Measurements from ENCODE around the gene ARID1A. TPM values are rescaled to one million over a fixed set of nuclear protein-coding genes. Genes with fewer than 3 reads are reported as not detected.
A peak's percentile ranks its signal among the peaks of the same experiment; 100 is the strongest.

Gene ARID1A
- total and polyA plus RNA-seq, 2 donors, result 31.8 to 40.6 TPM

DNA sequence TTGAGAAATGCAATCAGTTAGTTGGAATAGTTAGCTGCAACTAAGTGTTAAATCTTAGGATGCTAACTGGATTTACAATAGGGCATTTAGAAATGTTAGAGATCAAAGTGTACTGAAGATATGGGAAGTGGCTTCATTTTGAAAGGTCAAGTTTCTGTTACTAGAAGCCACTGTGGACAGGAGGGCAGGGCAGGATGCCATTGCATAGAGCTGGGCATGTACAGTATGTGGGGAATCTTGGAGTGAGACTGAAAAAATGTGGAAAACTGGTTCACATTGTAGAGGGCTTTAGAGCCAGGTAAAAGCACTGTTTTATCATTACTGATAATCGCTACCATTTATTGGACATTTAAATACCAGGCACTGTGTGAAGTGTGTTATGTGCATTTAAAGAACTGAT, 31.0 kb downstream of the ARID1A start:
- H3K36me3 ChIP-seq (ENCODE audit: insufficient read depth), result no peaks in the 10 kb centered on the region
- no peak overlapping the region for H3K4me3 ChIP-seq (ENCODE audit: low read depth, low read length)
- no peak overlapping the region for H3K27ac ChIP-seq (ENCODE audit: low read depth)
- peaks cover 2% of the 10 kb centered on the region for H3K4me1 ChIP-seq (ENCODE audit: insufficient read depth)
- WGBS, result 86% methylated on average over 1 of the region's 1 CpG
- no peak for DNase-seq (ENCODE audit: extremely low spot score)

DNA sequence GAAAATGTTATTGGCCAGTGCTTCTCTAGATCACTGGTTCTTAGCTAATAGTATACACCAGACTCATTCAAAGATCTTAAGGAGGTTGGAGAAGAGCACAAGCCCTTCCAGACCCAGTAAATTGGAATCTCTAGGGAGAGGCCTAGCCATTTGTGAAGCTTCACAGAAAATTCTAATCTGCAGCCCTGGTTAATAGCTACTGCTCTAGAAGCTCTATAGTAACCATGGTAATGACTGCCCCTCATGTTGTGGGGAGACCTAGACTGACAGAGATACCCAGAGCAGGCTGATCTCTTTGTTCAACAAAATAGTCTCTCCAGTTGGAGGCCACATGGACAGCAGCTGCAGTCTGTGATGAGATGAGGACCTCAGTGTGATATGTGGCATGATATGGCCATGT, 31.7 kb downstream of the ARID1A start:
- no peak overlapping the region for H3K4me3 ChIP-seq (ENCODE audit: low read depth, low read length)
- H3K4me1 ChIP-seq (ENCODE audit: insufficient read depth), result peaks cover 2% of the 10 kb centered on the region
- no peaks in the 10 kb centered on the region for H3K36me3 ChIP-seq (ENCODE audit: insufficient read depth)
- DNase-seq (ENCODE audit: extremely low spot score), result no peak
- no peak overlapping the region for H3K27ac ChIP-seq (ENCODE audit: low read depth)

DNA sequence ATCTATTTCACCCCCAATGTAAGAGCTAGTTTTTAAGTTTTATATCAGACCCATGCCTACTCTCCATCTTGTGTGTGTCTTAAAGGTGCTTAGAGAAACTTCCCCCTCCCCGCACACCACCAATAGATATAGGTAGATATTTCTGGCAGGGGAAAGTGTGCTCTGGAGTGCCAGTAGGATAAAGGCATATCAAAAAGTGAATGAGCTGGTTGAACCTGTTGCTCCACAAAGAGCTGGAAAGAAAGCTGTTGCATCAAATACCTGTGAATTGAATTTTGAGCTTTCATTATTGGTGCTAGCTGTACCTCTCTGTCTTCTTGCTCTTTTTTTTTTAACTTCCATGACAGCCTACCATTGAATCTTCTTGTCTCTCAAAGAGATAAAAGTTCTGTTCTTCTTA, 32.8 kb downstream of the ARID1A start:
- 95% methylated on average over 1 of the region's 1 CpG for WGBS
- no peak overlapping the region for H3K27ac ChIP-seq (ENCODE audit: low read depth)
- peaks cover 2% of the 10 kb centered on the region for H3K4me1 ChIP-seq (ENCODE audit: insufficient read depth)
- no peak overlapping the region for H3K4me3 ChIP-seq (ENCODE audit: low read depth, low read length)
- peak; percentile 43 for DNase-seq (ENCODE audit: extremely low spot score)
- H3K36me3 ChIP-seq (ENCODE audit: insufficient read depth), result peaks cover 4% of the 10 kb centered on the region

DNA sequence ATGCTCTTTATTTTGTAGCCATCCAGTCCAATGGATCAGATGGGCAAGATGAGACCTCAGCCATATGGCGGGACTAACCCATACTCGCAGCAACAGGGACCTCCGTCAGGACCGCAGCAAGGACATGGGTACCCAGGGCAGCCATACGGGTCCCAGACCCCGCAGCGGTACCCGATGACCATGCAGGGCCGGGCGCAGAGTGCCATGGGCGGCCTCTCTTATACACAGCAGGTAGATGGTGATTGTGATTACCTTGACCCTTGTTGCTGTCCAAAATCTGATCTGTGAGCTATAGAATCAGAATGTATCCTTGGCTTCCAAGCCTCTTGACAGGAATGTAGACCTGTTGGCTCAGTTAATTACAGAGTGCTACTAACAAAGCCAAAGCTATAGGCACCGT, 33.8 kb downstream of the ARID1A start:
- Histone ChIP-seq H3K36me3 (ENCODE audit: insufficient read depth) (peaks cover 5% of the 10 kb centered on the region), H3K4me1 (ENCODE audit: insufficient read depth) (no peaks in the 10 kb centered on the region), H3K27ac (ENCODE audit: low read depth) (no peak overlapping the region), H3K4me3 (ENCODE audit: low read depth, low read length) (no peak overlapping the region)
- DNase-seq (ENCODE audit: extremely low spot score), result no peak
- 90% methylated on average over 12 of the region's 12 CpGs for WGBS

DNA sequence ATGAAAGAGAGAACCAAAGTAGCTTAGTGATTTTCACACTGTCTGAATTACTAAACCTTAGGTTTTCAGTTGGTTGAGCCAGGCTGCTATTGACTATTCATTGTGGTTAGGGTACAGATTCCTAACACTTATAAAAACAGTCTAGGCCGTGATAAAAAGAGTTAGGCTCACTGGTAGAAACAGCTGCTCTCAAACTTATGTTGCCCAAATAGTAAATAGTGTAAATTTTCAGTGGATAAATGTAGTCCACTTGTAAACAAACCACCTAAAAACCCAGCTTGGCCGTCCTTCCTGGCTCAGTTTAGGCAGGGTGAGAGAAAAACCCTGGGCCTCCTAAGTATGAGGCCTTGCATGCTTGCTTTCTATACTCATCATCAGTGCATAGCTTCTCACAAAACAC, 34.9 kb downstream of the ARID1A start:
- Histone ChIP-seq H3K4me1 (ENCODE audit: insufficient read depth) (no peaks in the 10 kb centered on the region), H3K36me3 (ENCODE audit: insufficient read depth) (peaks cover 5% of the 10 kb centered on the region), H3K4me3 (ENCODE audit: low read depth, low read length) (no peak overlapping the region), H3K27ac (ENCODE audit: low read depth) (no peak overlapping the region)
- DNase-seq (ENCODE audit: extremely low spot score), result no peak
- 56% methylated on average over 2 of the region's 2 CpGs for WGBS

DNA sequence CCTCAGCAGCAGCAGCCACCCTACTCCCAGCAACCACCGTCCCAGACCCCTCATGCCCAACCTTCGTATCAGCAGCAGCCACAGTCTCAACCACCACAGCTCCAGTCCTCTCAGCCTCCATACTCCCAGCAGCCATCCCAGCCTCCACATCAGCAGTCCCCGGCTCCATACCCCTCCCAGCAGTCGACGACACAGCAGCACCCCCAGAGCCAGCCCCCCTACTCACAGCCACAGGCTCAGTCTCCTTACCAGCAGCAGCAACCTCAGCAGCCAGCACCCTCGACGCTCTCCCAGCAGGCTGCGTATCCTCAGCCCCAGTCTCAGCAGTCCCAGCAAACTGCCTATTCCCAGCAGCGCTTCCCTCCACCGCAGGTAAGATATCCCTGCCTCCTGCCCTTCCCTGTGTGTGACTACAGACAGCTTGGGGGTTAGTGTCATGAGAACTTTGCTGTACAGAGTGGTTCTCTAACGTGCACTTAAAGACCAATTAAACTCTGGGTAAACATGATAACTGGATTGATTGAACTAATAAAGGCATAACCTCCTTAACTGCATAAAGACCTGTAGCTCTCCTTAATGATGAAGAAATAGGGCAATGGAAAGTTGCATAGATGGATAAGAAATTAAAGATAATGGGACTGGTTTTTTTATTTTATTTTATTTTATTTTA, 35.6 kb downstream of the ARID1A start:
- no peak overlapping the region for H3K4me3 ChIP-seq (ENCODE audit: low read depth, low read length)
- H3K27ac ChIP-seq (ENCODE audit: low read depth), result no peak overlapping the region
- no peaks in the 10 kb centered on the region for H3K4me1 ChIP-seq (ENCODE audit: insufficient read depth)
- no peak for DNase-seq (ENCODE audit: extremely low spot score)
- WGBS, result 83% methylated on average over 11 of the region's 11 CpGs
- peaks cover 5% of the 10 kb centered on the region for H3K36me3 ChIP-seq (ENCODE audit: insufficient read depth)

DNA sequence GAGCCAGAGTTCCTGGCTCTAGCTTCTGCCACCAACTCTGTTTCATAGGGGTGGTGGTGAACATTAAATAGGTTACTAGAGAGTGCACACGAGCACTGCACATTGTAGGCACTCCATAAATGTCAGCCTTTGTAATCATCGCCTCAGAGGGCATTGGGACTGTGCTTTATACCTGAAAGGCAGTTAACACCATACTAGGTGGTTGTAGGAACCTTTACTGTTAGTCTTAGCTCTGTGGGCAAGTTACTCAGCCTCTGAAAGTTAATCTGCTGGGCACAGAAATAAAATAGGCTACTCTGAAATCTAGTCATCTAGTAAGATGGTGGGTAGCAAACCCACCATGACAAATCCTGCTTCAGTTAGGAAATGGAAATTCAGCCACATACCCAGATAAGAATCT, 37.6 kb downstream of the ARID1A start:
- no peak for DNase-seq (ENCODE audit: extremely low spot score)
- no peak overlapping the region for H3K4me3 ChIP-seq (ENCODE audit: low read depth, low read length)
- no peak overlapping the region for H3K27ac ChIP-seq (ENCODE audit: low read depth)
- no peaks in the 10 kb centered on the region for H3K4me1 ChIP-seq (ENCODE audit: insufficient read depth)
- WGBS, result 70% methylated on average over 2 of the region's 2 CpGs
- peaks cover 5% of the 10 kb centered on the region for H3K36me3 ChIP-seq (ENCODE audit: insufficient read depth)

DNA sequence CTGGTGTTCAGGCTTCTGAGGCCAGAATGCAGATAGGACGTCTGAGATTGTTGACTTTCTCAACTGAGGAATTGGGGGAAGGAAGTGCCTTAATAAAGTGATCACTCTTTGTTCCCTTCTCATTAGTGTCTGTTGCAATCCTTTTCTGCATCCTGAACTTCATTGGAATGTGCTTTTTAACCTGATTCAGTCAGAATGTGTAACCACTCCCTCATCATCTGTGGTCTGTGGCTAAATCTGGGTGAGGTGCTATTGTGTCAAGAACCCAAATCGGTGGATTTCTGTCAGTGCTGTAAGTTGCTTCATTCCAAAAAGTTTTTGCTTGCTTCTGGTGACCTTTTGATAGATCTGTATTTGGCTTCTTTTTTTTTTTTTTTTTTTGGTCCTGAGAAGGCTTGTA, 38.2 kb downstream of the ARID1A start:
- 39% methylated on average over 2 of the region's 2 CpGs for WGBS
- H3K36me3 ChIP-seq (ENCODE audit: insufficient read depth), result peaks cover 5% of the 10 kb centered on the region

DNA sequence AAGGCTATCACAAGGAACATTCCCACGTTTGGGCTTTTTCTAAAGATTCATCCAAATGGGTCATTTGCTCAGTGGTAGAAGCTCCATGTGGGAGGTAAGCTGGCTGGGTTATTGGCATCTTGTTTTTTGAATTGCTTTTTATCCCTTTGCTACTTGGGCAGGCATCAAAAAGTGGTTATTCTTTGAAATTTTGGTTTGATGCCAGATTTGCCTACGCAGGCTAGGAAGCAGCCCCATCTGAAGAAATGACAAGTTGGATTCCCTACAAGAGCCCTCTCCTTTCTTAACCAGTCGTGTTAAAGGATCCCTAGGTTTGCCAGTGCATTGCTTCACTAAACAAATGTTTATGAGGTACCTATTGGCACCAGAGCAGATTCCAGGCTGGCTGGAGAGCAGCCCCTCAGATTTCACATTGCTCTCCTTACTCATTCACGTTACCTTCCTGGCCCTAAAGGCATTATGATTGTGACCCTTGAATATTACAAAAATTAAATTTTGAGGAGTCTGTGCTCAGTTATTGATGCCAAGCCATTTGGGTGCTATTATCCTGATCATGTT, 38.8 kb downstream of the ARID1A start:
- 40% methylated on average over 4 of the region's 4 CpGs for WGBS
- no peak for DNase-seq (ENCODE audit: extremely low spot score)
- no peak overlapping the region for H3K4me3 ChIP-seq (ENCODE audit: low read depth, low read length)
- no peaks in the 10 kb centered on the region for H3K4me1 ChIP-seq (ENCODE audit: insufficient read depth)
- H3K27ac ChIP-seq (ENCODE audit: low read depth), result no peak overlapping the region
- H3K36me3 ChIP-seq (ENCODE audit: insufficient read depth), result peaks cover 7% of the 10 kb centered on the region

More for the DNA sequence above, 38.2 kb downstream of the ARID1A start:
- no peaks in the 10 kb centered on the region for H3K4me1 ChIP-seq (ENCODE audit: insufficient read depth)
- H3K27ac ChIP-seq (ENCODE audit: low read depth), result no peak overlapping the region
- DNase-seq (ENCODE audit: extremely low spot score), result no peak
- no peak overlapping the region for H3K4me3 ChIP-seq (ENCODE audit: low read depth, low read length)

DNA sequence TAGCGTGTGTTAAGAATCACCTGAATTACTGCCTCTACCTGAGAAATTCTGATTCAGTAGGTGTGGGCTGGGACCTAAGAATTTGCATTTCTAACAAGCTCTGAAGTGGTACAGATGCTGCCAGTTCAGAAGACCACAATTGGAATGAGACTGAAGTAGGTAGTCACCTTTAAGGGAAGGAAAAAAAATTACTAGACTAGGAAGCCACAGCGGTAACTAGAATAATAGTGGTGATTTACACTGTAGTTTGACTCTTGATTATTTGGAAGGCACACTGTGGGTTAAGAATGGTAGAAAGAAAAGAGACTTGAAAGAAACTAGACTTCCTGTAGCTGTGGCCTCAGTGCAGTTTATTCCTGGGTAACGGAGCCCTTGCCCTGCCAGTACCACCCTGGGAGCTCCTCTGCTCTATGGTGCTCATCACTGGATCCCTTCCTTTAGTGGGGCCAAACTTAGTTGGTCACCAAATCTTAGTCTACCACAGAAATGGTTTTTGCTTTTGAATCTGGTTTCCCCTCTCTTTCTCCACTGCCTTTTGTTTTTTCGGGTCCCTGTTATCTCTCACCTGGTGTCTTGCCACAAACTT, 43.6 kb downstream of the ARID1A start:
- no peak for DNase-seq (ENCODE audit: extremely low spot score)
- no peaks in the 10 kb centered on the region for H3K4me1 ChIP-seq (ENCODE audit: insufficient read depth)
- peaks cover 1% of the 10 kb centered on the region for H3K36me3 ChIP-seq (ENCODE audit: insufficient read depth)
- H3K4me3 ChIP-seq (ENCODE audit: low read depth, low read length), result no peak overlapping the region
- WGBS, result 84% methylated on average over 4 of the region's 4 CpGs
- H3K27ac ChIP-seq (ENCODE audit: low read depth), result no peak overlapping the region

DNA sequence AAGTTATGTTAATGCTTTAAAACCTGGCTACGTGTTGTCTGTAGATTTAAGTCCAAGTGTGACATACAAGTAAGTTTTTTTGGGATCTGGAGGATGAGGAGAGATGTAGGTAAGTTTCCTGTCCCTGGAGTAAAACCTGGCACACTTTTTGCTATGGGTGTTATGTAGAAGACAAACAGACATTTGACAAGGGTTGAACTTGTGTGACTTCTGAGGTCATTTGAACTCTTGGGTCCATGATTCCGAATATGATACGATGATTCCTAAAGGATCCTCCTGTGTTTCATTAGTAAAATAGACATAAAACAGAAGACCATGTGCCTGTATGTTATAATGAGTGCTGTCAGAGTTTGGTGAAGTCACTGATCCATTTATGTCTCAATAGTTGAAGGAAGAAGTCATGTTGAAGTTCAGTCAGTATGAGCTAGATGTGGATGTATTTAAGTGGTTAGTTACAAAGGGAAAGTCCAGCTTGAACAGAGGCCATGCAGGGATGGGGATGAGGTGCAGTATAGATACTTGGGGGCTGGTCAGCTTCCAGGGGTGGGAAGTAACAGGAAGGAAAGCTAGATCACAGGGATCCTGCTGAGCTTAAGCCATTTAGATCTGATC, 44.3 kb downstream of the ARID1A start:
- Histone ChIP-seq H3K4me1 (ENCODE audit: insufficient read depth) (peaks cover 2% of the 10 kb centered on the region), H3K4me3 (ENCODE audit: low read depth, low read length) (no peak overlapping the region), H3K36me3 (ENCODE audit: insufficient read depth) (peaks cover 1% of the 10 kb centered on the region), H3K27ac (ENCODE audit: low read depth) (no peak overlapping the region)
- WGBS, result 77% methylated on average over 3 of the region's 3 CpGs
- DNase-seq (ENCODE audit: extremely low spot score), result no peak

DNA sequence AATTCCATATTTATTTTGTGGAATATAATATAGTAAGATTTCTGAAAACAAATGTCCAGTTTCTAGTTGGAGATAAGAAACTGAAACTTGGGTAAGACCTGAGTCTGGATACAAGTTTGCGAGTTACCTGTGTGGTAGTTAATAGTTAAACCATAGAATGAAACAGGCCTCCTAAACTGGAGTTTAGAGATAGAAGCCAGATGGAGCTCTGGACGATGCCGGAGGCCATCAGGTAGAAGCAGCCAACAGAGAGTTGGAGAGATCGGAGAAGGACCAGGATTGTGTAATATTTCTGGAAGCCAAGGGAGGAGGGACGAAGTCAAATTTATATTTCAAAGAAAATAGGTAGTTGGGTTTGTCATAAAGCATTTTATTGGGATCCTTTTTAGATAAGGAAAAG, 45.1 kb downstream of the ARID1A start:
- peaks cover 1% of the 10 kb centered on the region for H3K36me3 ChIP-seq (ENCODE audit: insufficient read depth)

DNA sequence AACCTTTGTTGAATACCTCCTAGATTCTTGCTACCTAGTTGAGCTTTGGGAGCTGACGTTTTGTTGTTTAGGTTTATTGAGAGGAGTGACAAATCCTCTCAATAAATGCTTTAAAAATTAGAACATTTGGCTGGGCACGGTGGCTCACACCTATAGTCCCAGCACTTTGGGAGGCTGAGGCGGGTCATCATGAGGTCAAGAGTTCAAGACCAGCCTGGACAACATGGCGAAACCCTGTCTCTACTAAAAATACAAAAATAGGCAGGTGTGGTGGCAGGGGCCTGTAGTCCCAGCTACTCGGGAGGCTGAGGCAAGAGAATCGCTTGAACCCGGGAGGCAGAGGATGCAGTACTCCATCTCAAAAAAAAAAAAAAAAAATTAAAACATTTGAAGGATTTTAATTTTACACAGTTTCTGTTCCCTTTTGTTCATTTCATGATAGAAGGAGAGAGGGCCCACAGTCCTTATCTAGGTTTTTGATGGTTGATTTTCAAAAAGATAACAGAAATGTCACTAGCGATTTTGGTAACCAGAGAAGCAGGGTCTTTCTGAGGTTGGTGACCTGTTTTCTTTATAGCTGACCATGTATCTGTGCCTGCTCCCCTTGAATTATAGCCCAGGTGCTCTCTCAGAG, 47.7 kb downstream of the ARID1A start:
- Histone ChIP-seq H3K4me1 (ENCODE audit: insufficient read depth) (peaks cover 2% of the 10 kb centered on the region), H3K4me3 (ENCODE audit: low read depth, low read length) (no peak overlapping the region), H3K36me3 (ENCODE audit: insufficient read depth) (peaks cover 1% of the 10 kb centered on the region), H3K27ac (ENCODE audit: low read depth) (no peak overlapping the region)
- DNase-seq (ENCODE audit: extremely low spot score), result no peak
- WGBS, result 82% methylated on average over 8 of the region's 8 CpGs

More for the DNA sequence above, 45.1 kb downstream of the ARID1A start:
- Histone ChIP-seq H3K4me3 (ENCODE audit: low read depth, low read length) (no peak overlapping the region), H3K4me1 (ENCODE audit: insufficient read depth) (peaks cover 2% of the 10 kb centered on the region), H3K27ac (ENCODE audit: low read depth) (no peak overlapping the region)
- no peak for DNase-seq (ENCODE audit: extremely low spot score)
- WGBS, result 54% methylated on average over 5 of the region's 5 CpGs
